Measurements from ENCODE around the gene ADAMTS3.
"Not testable (repeated sequence)": the region's sequence is repeated elsewhere in the genome, so short reads cannot be mapped to it uniquely, and the experiment has no call there.

ADAMTS3 gene

GRCh38 chr4:72546456-72546855 lies 22.6 kb downstream of the ADAMTS3 start:
- DNase-seq, result no peak

- not testable (repeated sequence) for DNase-seq
Measured at GRCh38 chr4:72540694-72541093, 28.3 kb downstream of the ADAMTS3 start.

DNA sequence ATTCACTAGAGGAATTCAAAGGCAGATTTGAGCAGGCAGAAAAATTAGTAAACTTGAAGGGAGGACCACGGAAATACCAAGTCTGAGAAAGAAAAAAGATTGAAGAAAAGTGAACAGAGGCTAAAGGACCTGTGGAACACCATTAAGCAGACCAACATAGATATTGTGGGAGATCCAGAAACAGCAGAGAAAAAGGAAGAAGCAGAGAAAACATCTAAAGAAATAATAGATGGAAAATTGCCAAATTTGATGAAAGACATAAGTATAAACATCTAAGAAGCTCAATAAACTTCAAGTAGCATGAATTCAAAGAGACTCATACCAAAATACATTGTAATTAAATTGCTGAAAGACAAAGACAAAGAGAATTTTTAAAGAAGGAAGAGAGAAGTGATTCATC lies 31.0 kb downstream of the ADAMTS3 start:
- no peak for DNase-seq

DNA sequence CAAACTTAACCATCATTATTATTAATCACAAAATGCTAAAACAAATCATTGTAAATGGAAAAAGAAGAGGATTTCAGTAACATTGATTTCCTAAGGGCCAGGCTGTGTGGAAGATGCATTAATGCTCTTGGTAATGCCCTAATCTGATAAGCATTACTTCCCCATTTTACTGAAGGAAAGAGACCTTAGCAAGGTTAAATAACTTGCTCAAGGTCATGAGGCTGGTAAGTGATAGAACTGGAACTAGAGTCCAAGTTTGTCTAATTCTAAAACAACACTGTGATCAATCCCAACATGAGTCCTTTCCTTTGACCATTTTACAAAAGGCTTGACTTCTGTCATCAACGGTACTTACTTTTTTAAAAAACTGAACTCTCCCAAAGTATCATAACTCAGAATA lies 32.6 kb downstream of the ADAMTS3 start:
- DNase-seq, result no peak

GRCh38 chr4:72531768-72532290 lies 37.2 kb downstream of the ADAMTS3 start:
- DNase-seq, result no peak

- DNase-seq, result no peak
Measured at GRCh38 chr4:72531322-72531721, 37.7 kb downstream of the ADAMTS3 start.

DNA sequence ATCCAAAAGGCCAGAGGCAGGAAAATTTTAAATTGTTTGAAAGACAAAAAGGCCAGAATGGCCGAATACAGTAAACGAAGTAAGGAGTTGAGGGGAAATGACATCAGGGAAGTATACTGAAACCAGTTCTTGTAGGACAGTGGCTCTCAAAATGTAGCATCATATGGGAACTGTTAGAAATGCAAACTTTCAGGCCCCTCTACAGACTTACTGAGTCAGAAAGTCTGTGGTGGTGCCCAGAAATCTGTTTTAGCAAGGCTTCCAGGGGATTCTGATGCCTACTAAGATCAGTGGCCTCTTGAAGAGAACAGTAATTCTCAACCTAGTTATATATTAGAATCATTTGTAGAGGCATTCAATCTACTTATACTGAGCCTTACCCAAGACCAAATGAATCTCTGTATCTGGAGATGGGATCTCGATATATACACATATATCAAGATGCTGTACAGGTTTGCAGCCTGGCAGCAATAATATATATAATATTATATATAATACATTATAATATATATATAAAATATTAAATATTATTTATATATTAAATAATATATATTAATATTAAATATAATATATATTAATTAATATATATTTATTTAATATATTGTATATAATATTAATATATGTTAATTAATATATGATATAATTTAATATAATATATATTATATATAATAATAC lies 39.7 kb downstream of the ADAMTS3 start:
- no peak for DNase-seq

GRCh38 chr4:72527038-72527646 lies 41.9 kb downstream of the ADAMTS3 start:
- DNase-seq, result no peak

GRCh38 chr4:72525938-72526337 lies 43.1 kb downstream of the ADAMTS3 start:
- DNase-seq, result no peak

- no peak for DNase-seq
Measured at GRCh38 chr4:72522440-72522839, 46.6 kb downstream of the ADAMTS3 start.

DNA sequence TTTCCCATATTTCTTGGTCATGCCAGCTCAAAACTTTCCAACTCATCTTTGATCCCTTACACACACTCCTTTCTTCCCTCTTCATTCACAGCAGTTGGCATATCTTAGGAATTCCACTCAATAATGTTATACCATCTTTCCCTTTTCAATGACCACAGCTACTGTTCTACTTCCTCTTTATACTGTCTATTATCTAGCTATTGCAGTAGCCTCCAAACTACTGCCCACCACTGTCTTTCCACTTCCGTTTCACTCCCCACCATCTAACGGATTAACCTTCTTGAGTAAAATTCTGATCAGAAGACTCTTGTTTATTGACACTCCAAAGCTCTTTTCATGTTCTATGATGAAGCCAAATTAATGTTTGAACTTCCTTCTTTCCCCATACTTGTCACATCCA lies 55.8 kb downstream of the ADAMTS3 start:
- no peak for DNase-seq

DNA sequence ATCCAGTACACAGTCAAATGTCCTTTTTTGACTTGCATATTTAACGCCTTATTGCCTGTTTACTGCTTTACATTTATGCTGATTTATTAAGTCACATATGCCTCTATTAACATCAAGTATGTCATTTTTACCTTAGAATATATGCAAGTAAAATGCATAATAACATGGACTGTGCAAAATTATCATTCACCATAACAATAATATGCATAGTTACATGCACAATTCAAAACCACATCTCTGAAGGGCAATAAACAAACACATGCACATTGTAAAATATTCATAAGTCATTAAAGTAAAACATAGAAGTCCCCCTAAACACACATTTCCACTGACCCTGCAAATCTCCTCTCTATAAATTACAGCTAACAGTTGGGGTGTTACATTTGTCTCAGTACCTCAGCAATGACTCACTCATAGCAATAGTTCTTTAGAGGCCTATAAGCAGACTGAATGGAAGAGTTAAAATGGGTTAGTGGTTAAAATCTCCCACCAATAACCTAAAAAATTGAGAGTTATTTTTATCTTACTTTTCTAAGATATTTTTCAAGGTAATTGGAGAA lies 61.1 kb downstream of the ADAMTS3 start:
- DNase-seq, result no peak

DNA sequence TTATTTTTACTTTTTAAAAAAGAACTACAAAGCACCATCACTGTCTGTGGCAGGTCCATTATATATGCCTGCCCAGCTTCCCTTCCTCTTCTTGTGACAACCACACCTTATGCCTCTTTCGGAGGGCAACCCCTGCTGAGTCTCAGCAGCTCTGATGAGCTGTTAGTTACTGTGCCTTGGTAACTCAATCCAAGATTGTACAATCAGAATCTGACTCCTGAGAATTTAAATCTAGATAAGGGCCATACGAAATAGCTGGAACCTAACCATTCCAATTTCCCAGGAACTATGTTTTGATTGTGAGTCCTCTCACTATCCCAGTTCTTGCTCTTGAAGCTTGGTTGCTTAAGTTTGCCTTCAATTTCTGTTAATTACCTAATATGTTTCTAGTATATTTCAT lies 61.9 kb downstream of the ADAMTS3 start:
- no peak for DNase-seq

DNA sequence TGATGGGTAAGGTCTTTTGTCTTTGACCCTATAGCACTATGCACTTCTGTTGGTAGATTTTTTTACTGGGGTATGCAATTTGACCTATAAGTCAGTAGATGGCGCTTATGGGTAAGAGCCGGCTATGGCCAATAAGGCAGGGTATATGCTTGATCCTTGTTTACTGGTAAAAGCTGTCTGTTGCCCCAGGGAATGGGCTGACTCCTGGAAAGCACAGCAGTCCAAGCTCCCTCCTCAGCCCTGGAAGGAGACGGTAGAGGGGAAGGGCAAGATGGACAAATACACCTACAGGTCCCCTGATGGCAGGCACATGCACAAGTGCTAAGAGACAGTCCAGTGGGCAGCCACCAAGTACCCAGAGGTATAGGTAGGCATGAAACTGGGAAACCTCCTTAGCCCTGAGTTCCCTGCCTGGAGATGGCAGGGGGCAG lies 63.7 kb downstream of the ADAMTS3 start:
- DNase-seq, result peak in 1 of 2 experiments; percentile 23

GRCh38 chr4:72500214-72500613 lies 68.8 kb downstream of the ADAMTS3 start:
- DNase-seq, result no peak

- DNase-seq, result no peak
Measured at GRCh38 chr4:72496119-72496518, 72.9 kb downstream of the ADAMTS3 start.

- DNase-seq, result no peak
Measured at GRCh38 chr4:72494156-72494555, 74.9 kb downstream of the ADAMTS3 start.

DNA sequence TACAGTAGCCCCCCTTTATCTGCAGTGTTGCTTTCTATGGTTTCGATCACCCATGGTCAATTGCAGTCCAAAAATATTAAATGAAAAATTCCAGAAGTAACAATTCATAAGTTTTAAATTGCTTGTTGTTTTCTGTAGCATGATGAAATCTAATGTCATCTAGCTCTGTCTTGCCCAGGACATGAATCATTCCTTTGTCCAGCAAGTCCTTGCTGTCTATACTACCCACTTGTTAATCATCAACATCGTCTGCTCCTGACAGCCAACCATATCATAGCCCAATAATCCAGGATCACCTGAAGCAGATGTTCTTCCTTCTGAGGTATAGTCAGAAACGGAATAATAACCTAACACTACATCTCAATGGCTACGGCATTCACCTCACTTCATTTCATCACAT lies 79.8 kb downstream of the ADAMTS3 start:
- no peak for DNase-seq

GRCh38 chr4:72486991-72487390 lies 82.0 kb downstream of the ADAMTS3 start:
- no peak for DNase-seq

GRCh38 chr4:72484981-72485380 lies 84.0 kb downstream of the ADAMTS3 start:
- no peak for DNase-seq

DNA sequence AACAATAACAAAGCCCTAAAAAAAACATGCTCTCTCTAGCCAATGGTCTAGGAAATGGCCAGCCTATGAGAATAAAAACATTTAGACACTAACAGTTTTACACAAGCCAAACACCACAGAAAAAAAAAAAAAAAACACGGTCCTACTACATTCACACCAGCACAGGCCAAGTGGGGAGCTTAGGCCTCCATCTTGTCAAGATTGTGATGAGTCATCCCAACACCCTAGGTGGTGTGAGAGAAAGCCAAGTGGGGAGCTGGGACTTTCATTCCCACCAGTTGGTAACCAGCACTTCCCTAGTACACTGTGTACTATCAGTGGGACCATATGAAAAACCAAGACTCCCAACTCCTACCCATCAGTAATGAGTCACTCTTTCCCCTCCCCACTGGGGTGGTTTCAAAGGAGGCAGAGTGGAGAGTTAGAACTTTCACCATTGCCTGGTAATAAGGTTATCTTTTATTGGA lies 95.6 kb downstream of the ADAMTS3 start:
- DNase-seq, result no peak

DNA sequence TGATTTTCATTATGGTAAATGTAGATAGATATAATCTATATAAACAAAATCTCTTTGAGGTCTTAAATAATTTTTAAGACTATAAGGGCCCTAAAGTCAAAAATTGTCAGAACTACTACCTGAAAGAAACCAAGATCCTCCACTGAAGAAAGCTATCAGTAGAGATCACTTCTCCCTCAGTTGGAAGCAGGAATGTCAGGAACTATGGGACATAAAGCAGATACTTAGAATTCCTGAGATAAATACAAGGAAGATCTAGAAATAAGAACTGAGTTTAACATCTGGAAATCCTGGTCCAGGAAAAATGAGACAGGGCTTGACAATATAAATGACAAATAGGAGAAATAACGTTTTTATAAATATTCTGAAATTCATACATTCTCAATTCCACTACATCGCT lies 97.2 kb downstream of the ADAMTS3 start:
- no peak for DNase-seq

DNA sequence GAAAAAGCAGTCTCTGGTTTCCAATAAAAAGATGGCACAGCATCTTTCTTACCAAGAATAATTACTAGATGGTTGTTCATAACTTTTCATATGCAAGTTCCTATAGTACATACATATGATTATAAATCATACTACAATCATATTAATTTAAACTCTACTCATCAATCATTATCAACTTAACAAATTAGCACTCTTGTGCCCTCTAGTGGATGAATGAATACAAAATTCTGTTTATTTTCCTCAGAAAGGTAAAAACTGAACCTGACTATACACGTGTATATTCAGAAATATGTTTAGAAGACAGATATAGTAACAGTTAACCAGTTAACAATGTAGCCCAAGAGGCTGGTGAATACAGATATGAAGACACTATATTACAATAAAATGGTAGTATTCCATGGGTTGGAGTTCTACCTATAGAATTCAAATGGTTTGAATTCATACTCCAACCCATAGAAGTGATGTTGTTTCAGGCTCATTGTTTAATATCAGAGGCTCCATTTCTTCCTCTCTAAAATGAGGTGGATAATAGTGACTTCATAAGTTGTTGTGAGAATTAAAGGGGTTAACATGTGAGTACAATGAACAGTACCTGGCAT lies 100.0 kb downstream of the ADAMTS3 start:
- DNase-seq, result no peak

DNA sequence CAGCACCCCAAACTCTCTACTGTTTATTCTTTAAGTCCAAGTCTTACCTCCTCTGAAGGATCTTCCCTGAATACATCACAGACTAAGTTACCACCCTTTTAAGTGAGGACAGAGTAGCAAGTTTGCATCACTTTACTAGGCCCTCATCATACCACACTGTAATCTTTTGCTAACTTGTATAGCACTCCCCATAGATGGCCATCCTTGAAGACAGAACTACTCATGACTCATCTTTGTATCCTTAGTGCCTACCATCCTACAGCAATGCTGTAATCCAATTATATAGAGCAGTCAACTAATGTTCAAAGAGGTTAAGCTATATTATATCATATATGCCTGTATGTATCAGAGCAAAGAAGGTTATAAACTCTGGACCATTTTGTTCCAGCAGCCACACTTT lies 101.4 kb downstream of the ADAMTS3 start:
- no peak for DNase-seq

Data from NCI-H187 (cell line).